GM12878 (cell line): Measurements from ENCODE around the gene ABCA3. TPM values are rescaled to one million over a fixed set of nuclear protein-coding genes. Genes with fewer than 3 reads are reported as not detected.

Source experiments
- ATF7 ChIP-seq: fragments of 450-650 bp; IDR thresholded peaks from 2 replicates; pipeline ENCODE4 v1.6.1; 2016; ENCODE audit warnings: low read depth, mild to moderate bottlenecking
- BACH1 ChIP-seq: fragments of 450-650 bp; IDR thresholded peaks from 2 replicates; pipeline ENCODE4 v1.6.1; 2017; ENCODE audit warnings: mild to moderate bottlenecking, borderline replicate concordance
- BRCA1 ChIP-seq: IDR thresholded peaks from 2 replicates; pipeline ENCODE4 v1.6.1; 2011; ENCODE audit warnings: low read depth, low read length, improper control_type of control experiment
- CBX5 ChIP-seq: sonication (generic); IDR thresholded peaks from 2 replicates; pipeline ENCODE4 v1.6.1; 2016; ENCODE audit warnings: low read depth, moderate library complexity, mild to moderate bottlenecking, inconsistent platforms
- CREB1 ChIP-seq: IDR thresholded peaks from 2 replicates; pipeline ENCODE4 v1.6.1; 2012; ENCODE audit warnings: low read depth, mild to moderate bottlenecking, inconsistent platforms
- DPF2 ChIP-seq: fragments of 450-650 bp; IDR thresholded peaks from 2 replicates; pipeline ENCODE4 v1.6.1; 2017; ENCODE audit warnings: mild to moderate bottlenecking
- E4F1 ChIP-seq: fragments of 450-650 bp; IDR thresholded peaks from 2 replicates; pipeline ENCODE4 v1.6.1; 2018; ENCODE audit warnings: borderline replicate concordance, mild to moderate bottlenecking; ENCODE audit not compliant: partially characterized antibody
- ETV6 ChIP-seq, 2 experiments: fragments of 450-650 bp in 1 of 2; IDR thresholded peaks in 1 of 2; conservative IDR thresholded peaks in 1 of 2; 2 replicates each; pipeline ENCODE4 v1.6.1; 2014; ENCODE audit warnings: antibody characterized with exemption in 1 of 2, borderline replicate concordance in 1 of 2, low read depth in 1 of 2, mild to moderate bottlenecking in 1 of 2, moderate library complexity in 1 of 2
- FOS ChIP-seq: IDR thresholded peaks from 3 replicates; pipeline ENCODE4 v1.6.1; 2011; ENCODE audit warnings: borderline replicate concordance; ENCODE audit not compliant: insufficient read length; ENCODE audit errors: extremely low read depth
- FOXK2 ChIP-seq: fragments of 450-650 bp; IDR thresholded peaks from 2 replicates; pipeline ENCODE4 v1.6.1; 2017; ENCODE audit warnings: mild to moderate bottlenecking, moderate library complexity
- GATAD2B ChIP-seq: fragments of 450-650 bp; conservative IDR thresholded peaks from 2 replicates; pipeline ENCODE4 v1.6.1; 2017; ENCODE audit warnings: low read depth, mild to moderate bottlenecking, moderate library complexity
- HSF1 ChIP-seq: fragments of 150-350 bp; IDR thresholded peaks from 2 replicates; pipeline ENCODE4 v1.6.1; 2014; ENCODE audit warnings: mild to moderate bottlenecking, low read depth, low read length
- IRF4 ChIP-seq: IDR thresholded peaks from 2 replicates; pipeline ENCODE4 v1.6.1; 2011; ENCODE audit warnings: low read depth, low read length
- MYC ChIP-seq: IDR thresholded peaks from 2 replicates; pipeline ENCODE4 v1.6.1; 2011; ENCODE audit warnings: mild to moderate bottlenecking, low read length, moderate library complexity, inconsistent platforms; ENCODE audit not compliant: insufficient read depth, insufficient replicate concordance, insufficient read length, severe bottlenecking
- NKRF ChIP-seq: fragments of 450-650 bp; conservative IDR thresholded peaks from 2 replicates; pipeline ENCODE4 v1.6.1; 2017; ENCODE audit warnings: mild to moderate bottlenecking, moderate library complexity
- NR2C2 ChIP-seq: IDR thresholded peaks from 2 replicates; pipeline ENCODE4 v1.6.1; 2011; ENCODE audit warnings: borderline replicate concordance, low read depth; ENCODE audit not compliant: control insufficient read depth, insufficient read length
- NR2F1 ChIP-seq: fragments of 450-650 bp; conservative IDR thresholded peaks from 2 replicates; pipeline ENCODE4 v1.6.1; 2017; ENCODE audit warnings: mild to moderate bottlenecking
- PAX8 ChIP-seq: fragments of 450-650 bp; IDR thresholded peaks from 2 replicates; pipeline ENCODE4 v1.6.1; 2017; ENCODE audit warnings: mild to moderate bottlenecking, moderate library complexity
- PML ChIP-seq: IDR thresholded peaks from 2 replicates; pipeline ENCODE4 v1.6.1; 2012; ENCODE audit warnings: low read length, inconsistent platforms
- RFX5 ChIP-seq: IDR thresholded peaks from 2 replicates; pipeline ENCODE4 v1.6.1; 2011; ENCODE audit warnings: low read depth, low read length, improper control_type of control experiment
- SUZ12 ChIP-seq: fragments of 200-600 bp; sonication (generic); IDR thresholded peaks from one replicate; pipeline ENCODE4 v1.6.1; 2018; ENCODE audit warnings: antibody characterized with exemption, mild to moderate bottlenecking; ENCODE audit not compliant: unreplicated experiment
- TCF3 ChIP-seq: IDR thresholded peaks from 2 replicates; pipeline ENCODE4 v1.6.1; 2012; ENCODE audit warnings: low read depth, mild to moderate bottlenecking, low read length, borderline replicate concordance; ENCODE audit not compliant: insufficient read depth
- USF1 ChIP-seq: IDR thresholded peaks from 2 replicates; pipeline ENCODE4 v1.6.1; 2011; ENCODE audit warnings: borderline replicate concordance, low read depth, mild to moderate bottlenecking, moderate library complexity, mixed read lengths, low read length; ENCODE audit not compliant: insufficient read depth; ENCODE audit errors: extremely low read length
- polyA plus RNA-seq, 11 experiments: library from polyadenylated mRNA; depleted of rRNA in 4 of 11; unstranded in 6 of 11; stranded (reverse) in 5 of 11; fragments of >200 nt; fragmentation: Nextera tagmentation in 4 of 11; fragmentation: Illumina TruSeq in 1 of 11; extraction: Ambion mirVana in 4 of 11; extraction: Trizol in 1 of 11; gene quantifications; 1 replicate in 1 of 11; 2 replicates in 10 of 11; pipeline versions ENCODE4 v1.2.1 to v1.2.3, GENCODE V29; 2011 to 2016; ENCODE audit warnings: inconsistent platforms in 2 of 11, missing spikeins in 2 of 11, low read depth in 1 of 11
- total RNA-seq, 4 experiments: library from RNA; depleted of rRNA in 3 of 4; stranded (reverse); fragments of >200 nt in 3 of 4; fragmentation: Illumina TruSeq in 1 of 4; extraction: Trizol in 1 of 4; gene quantifications; 2 replicates each; pipeline versions ENCODE4 v1.2.1 to v1.2.3, GENCODE V29; 2013 to 2021

Gene ABCA3
- total and polyA plus RNA-seq, 10 of the 15 experiments (the other 5 are each of a cell fraction or from before 2014, with no cell fraction given), result 0.71 to 17.6 (median 6.7) TPM

GRCh38 chr16:2295056-2295798, 45.3 kb downstream of the ABCA3 start (continued):
- TF ChIP-seq SUZ12 (no peak), CREB1 (no peak), HSF1 (no peak), ATF7 (peak; percentile 73), FOS (no peak), MYC (peak; percentile 59), PML (no peak), NR2C2 (no peak), RFX5 (0 out of 2 replicates have a peak, but pooled peaks have one; percentile 45), USF1 (no peak), NR2F1 (0 out of 2 replicates have a peak, but pooled peaks have one; percentile 10), CBX5 (no peak), GATAD2B (0 out of 2 replicates have a peak, but pooled peaks have one; percentile 39), IRF4 (peak; percentile 36; the same call in 1 of the 2 replicates), TCF3 (no peak), NKRF (no peak), DPF2 (no peak), E4F1 (no peak), PAX8 (no peak), FOXK2 (no peak; the same call in 1 of the 2 replicates), ETV6 (conservative IDR thresholded peaks at IDR 0.05 in 1 of 2, IDR thresholded peaks at IDR 0.05 in 1 of 2; ENCODE audit: borderline replicate concordance in 1 of 2, low read depth in 1 of 2) (no peak), BACH1 (peak; percentile 49; the same call in 1 of the 2 replicates), BRCA1 (no peak)
